ENCODE measurements around the gene UPK1A.

Gene UPK1A

GRCh38 chr19:35718345-35719041 is 52.2 kb downstream of the UPK1A start:
- Histone ChIP-seq H3K9me3 (ENCODE audit: severe bottlenecking) (no peaks in the 10 kb centered on the region), H3K4me3 (ENCODE audit: low read depth, low read length) (peak overlapping the region; percentile 89), H3K36me3 (peaks cover 35% of the 10 kb centered on the region), H3K27me3 (ENCODE audit: insufficient read depth, low read depth, severe bottlenecking) (no peaks in the 10 kb centered on the region), H3K27ac (peak overlapping the region; percentile 67)
- TF ChIP-seq CTCF (IDR thresholded peaks at IDR 0.05; ENCODE audit: low read depth, low read length) = no peak
- DNase-seq = no peak

- no peak for TF ChIP-seq CTCF (IDR thresholded peaks at IDR 0.05; ENCODE audit: low read depth, low read length)
- H3K9me3 ChIP-seq (ENCODE audit: severe bottlenecking) = no peaks in the 10 kb centered on the region
- H3K4me3 ChIP-seq (ENCODE audit: low read depth, low read length) = no peak overlapping the region
- no peak for DNase-seq
- no peaks in the 10 kb centered on the region for H3K27me3 ChIP-seq (ENCODE audit: insufficient read depth, low read depth, severe bottlenecking)
- H3K36me3 ChIP-seq = peaks cover 46% of the 10 kb centered on the region
- no peak overlapping the region for H3K27ac ChIP-seq
Measured at GRCh38 chr19:35719402-35720162, 53.3 kb downstream of the UPK1A start.

GRCh38 chr19:35720163-35720524 is 53.8 kb downstream of the UPK1A start:
- no peak for DNase-seq
- H3K36me3 ChIP-seq = peaks cover 52% of the 10 kb centered on the region
- no peak for TF ChIP-seq CTCF (IDR thresholded peaks at IDR 0.05; ENCODE audit: low read depth, low read length)

GRCh38 chr19:35720648-35721047 is 54.3 kb downstream of the UPK1A start:
- H3K9me3 ChIP-seq (ENCODE audit: severe bottlenecking) = no peaks in the 10 kb centered on the region
- no peak for TF ChIP-seq CTCF (IDR thresholded peaks at IDR 0.05; ENCODE audit: low read depth, low read length)
- H3K27ac ChIP-seq = no peak overlapping the region
- DNase-seq = no peak
- peaks cover 57% of the 10 kb centered on the region for H3K36me3 ChIP-seq
- H3K4me3 ChIP-seq (ENCODE audit: low read depth, low read length) = no peak overlapping the region
- no peaks in the 10 kb centered on the region for H3K27me3 ChIP-seq (ENCODE audit: insufficient read depth, low read depth, severe bottlenecking)

More at GRCh38 chr19:35720163-35720524, 53.8 kb downstream of the UPK1A start:
- H3K27me3 ChIP-seq (ENCODE audit: insufficient read depth, low read depth, severe bottlenecking) = no peaks in the 10 kb centered on the region
- no peaks in the 10 kb centered on the region for H3K9me3 ChIP-seq (ENCODE audit: severe bottlenecking)
- no peak overlapping the region for H3K4me3 ChIP-seq (ENCODE audit: low read depth, low read length)
- H3K27ac ChIP-seq = no peak overlapping the region

- no peak for TF ChIP-seq CTCF (IDR thresholded peaks at IDR 0.05; ENCODE audit: low read depth, low read length)
- H3K36me3 ChIP-seq = peaks cover 64% of the 10 kb centered on the region
- no peaks in the 10 kb centered on the region for H3K27me3 ChIP-seq (ENCODE audit: insufficient read depth, low read depth, severe bottlenecking)
- H3K9me3 ChIP-seq (ENCODE audit: severe bottlenecking) = no peaks in the 10 kb centered on the region
- H3K4me3 ChIP-seq (ENCODE audit: low read depth, low read length) = no peak overlapping the region
- no peak overlapping the region for H3K27ac ChIP-seq
- DNase-seq = no peak
Measured at GRCh38 chr19:35721374-35721773, 55.1 kb downstream of the UPK1A start.

All from WERI-Rb-1 (cell line).